HFFc6 (cell line): ENCODE data around the gene SERPINE1. TPM values are rescaled to one million over a fixed set of nuclear protein-coding genes. Genes with fewer than 3 reads are reported as not detected.

Source experiments
- DNase-seq: peaks from one replicate; pipeline ENCODE4 v3.0.0-alpha.2; 2018
- H3K27ac Mint-ChIP-seq: 2 replicates; pipeline ENCODE4 v1.8.0; 2020; ENCODE audit warnings: mild to moderate bottlenecking, mixed read lengths
- H3K27me3 Mint-ChIP-seq: 2 replicates; pipeline ENCODE4 v1.8.0; 2021; ENCODE audit warnings: mild to moderate bottlenecking, moderate library complexity, mixed read lengths; ENCODE audit not compliant: insufficient read depth
- H3K36me3 Mint-ChIP-seq: 2 replicates; pipeline ENCODE4 v1.8.0; 2021; ENCODE audit warnings: low read depth, mixed read lengths
- H3K4me1 Mint-ChIP-seq: 2 replicates; pipeline ENCODE4 v1.8.0; 2020; ENCODE audit warnings: low read depth, mixed read lengths
- H3K4me3 Mint-ChIP-seq: 2 replicates; pipeline ENCODE4 v1.8.0; 2020; ENCODE audit warnings: mild to moderate bottlenecking, moderate library complexity, mixed read lengths
- H3K9me3 Mint-ChIP-seq: 2 replicates; pipeline ENCODE4 v1.8.0; 2020; ENCODE audit warnings: mild to moderate bottlenecking, mixed read lengths
- CTCF ChIP-seq: fragments of 200-600 bp; sonication (generic); IDR thresholded peaks from 2 replicates; pipeline ENCODE4 v1.5.0; 2021; ENCODE audit warnings: antibody characterized with exemption, mild to moderate bottlenecking
- microRNA-seq: library from miRNA; unstranded; fragments of <30 nt; microRNA quantifications from one replicate; pipeline ENCODE4, GENCODE V29; 2019
- total RNA-seq, 6 experiments: library from RNA; stranded (reverse); fragmentation: NEBNext Ultra II Directional; extraction: Animal tissue kit (Norgen Biotek cat#: 25700); gene quantifications; 2 replicates in 1 of 6; 3 replicates in 5 of 6; pipeline ENCODE4 v1.2.3, GENCODE V29; 2021

The SERPINE1 gene
- total RNA-seq, 6 experiments from 2014 or later: 906 to 2,092 (median 1,052) TPM

- DNase-seq: no peak
- peaks cover 6% of the 10 kb centered on the region; the same call in 1 of the 2 replicates for H3K9me3 Mint-ChIP-seq
- no peak overlapping the region for H3K4me3 Mint-ChIP-seq
- H3K36me3 Mint-ChIP-seq: no peaks in the 10 kb centered on the region
- no peak for TF ChIP-seq CTCF
- H3K27ac Mint-ChIP-seq: no peak overlapping the region
- H3K4me1 Mint-ChIP-seq: peaks cover 20% of the 10 kb centered on the region
- peaks cover 17% of the 10 kb centered on the region for H3K27me3 Mint-ChIP-seq
These were observed 60.0 kb downstream of the SERPINE1 start for GRCh38 chr7:101186844-101187428.

Small RNAs within 50 kb of the gene (microRNA-seq; reads per million reads assigned to microRNA genes)
- not detected for gene MIR4653

Other genes starting within 250 kb of the SERPINE1 start
- gene UFSP1, start 237.4 kb upstream of the SERPINE1 start, total RNA-seq: 1 to 10 TPM; 3.2 to 3.6 (median 3.5) TPM
- gene ACHE, start 231.2 kb upstream of the SERPINE1 start, total RNA-seq: under 1 TPM in 1 of 6 experiments, not detected in 5; 0.31 TPM
- gene MUC3A, start 177.6 kb upstream of the SERPINE1 start, total RNA-seq: not detected
- 1 to 10 TPM in 5 of 6 experiments, under 1 TPM in 1; 0.91 to 2.3 (median 1.6) TPM for gene MUC12, start 157.5 kb upstream of the SERPINE1 start, total RNA-seq
- gene MUC17, start 107.0 kb upstream of the SERPINE1 start, total RNA-seq: not detected
- gene TRIM56, start 41.6 kb upstream of the SERPINE1 start, total RNA-seq: 10 to 100 TPM; 17.8 to 20.6 (median 19.4) TPM
- gene AP1S1, start 27.4 kb downstream of the SERPINE1 start, total RNA-seq: 100 to 1,000 TPM; 154 to 176 (median 166) TPM
- under 1 TPM; 0.19 to 0.78 (median 0.35) TPM for gene VGF, start 38.5 kb downstream of the SERPINE1 start, total RNA-seq
- gene NAT16, start 53.2 kb downstream of the SERPINE1 start, total RNA-seq: not detected
- gene MOGAT3, start 73.9 kb downstream of the SERPINE1 start, total RNA-seq: not detected
- gene PLOD3, start 90.5 kb downstream of the SERPINE1 start, total RNA-seq: 100 to 1,000 TPM; 128 to 179 (median 140) TPM
- gene ZNHIT1, start 91.1 kb downstream of the SERPINE1 start, total RNA-seq: 100 to 1,000 TPM in 2 of 6 experiments, 10 to 100 TPM in 4; 88.9 to 113 (median 94.0) TPM
- 1 to 10 TPM; 2.0 to 3.5 (median 2.9) TPM for gene CLDN15, start 110.7 kb downstream of the SERPINE1 start, total RNA-seq
- 100 to 1,000 TPM; 160 to 220 (median 192) TPM for gene FIS1, start 118.0 kb downstream of the SERPINE1 start, total RNA-seq
- gene IFT22, start 194.7 kb downstream of the SERPINE1 start, total RNA-seq: 10 to 100 TPM; 25.6 to 30.6 (median 26.6) TPM
- gene COL26A1, start 235.8 kb downstream of the SERPINE1 start, total RNA-seq: not detected